ENCODE results near the gene NINJ2. TPM values are rescaled to one million over a fixed set of nuclear protein-coding genes. Genes with fewer than 3 reads are reported as not detected.
A peak's percentile ranks its signal among the peaks of the same experiment; 100 is the strongest.

Gene NINJ2
- total RNA-seq, 2 donors from 2014 or later = 0.78 to 5.6 TPM

DNA sequence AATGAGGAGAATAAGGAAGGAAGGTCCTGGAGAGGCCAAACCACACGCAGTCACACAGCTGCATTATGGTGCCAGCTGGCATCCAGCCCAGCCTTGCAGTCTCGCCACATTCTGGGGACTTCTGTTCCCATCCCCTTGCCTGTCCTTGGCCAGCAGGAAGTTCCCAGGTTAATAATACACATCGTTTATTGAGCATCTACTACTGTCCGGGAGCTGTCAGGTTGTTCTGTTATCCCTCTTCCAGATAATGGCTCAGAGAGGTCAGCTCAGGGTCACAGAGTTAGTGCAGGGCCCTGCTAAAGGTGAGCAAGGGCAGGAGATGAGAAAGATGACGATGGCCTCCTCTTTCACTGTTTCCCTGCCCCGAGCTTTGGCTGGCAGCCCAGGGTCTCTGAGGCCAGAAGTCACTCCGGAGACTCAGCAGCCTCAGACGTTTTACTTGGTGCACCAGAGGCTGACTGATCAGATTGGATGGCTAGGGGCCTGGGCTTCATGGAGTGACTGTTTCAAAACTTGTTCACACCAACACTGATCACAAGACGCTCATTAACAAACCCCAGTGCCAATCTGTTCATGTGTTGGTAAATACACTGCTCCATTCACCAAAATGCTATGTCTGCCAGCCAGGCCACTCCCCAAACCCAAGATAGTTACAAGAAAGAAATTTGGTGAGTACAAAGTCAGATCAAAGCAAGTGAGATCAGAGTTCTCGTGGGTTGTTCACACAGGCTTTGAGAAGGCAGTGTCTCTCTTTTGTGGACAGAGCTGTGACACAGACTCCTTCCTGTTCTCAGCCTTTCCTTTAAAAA is 124.3 kb downstream of the NINJ2 start:
- no peaks in the 10 kb centered on the region for H3K27me3 ChIP-seq
- TF ChIP-seq, protein P1, sequence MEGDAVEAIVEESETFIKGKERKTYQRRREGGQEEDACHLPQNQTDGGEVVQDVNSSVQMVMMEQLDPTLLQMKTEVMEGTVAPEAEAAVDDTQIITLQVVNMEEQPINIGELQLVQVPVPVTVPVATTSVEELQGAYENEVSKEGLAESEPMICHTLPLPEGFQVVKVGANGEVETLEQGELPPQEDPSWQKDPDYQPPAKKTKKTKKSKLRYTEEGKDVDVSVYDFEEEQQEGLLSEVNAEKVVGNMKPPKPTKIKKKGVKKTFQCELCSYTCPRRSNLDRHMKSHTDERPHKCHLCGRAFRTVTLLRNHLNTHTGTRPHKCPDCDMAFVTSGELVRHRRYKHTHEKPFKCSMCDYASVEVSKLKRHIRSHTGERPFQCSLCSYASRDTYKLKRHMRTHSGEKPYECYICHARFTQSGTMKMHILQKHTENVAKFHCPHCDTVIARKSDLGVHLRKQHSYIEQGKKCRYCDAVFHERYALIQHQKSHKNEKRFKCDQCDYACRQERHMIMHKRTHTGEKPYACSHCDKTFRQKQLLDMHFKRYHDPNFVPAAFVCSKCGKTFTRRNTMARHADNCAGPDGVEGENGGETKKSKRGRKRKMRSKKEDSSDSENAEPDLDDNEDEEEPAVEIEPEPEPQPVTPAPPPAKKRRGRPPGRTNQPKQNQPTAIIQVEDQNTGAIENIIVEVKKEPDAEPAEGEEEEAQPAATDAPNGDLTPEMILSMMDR (IDR thresholded peaks at IDR 0.05) = no peak
- TF ChIP-seq POLR2A (IDR thresholded peaks at IDR 0.05) = no peak
- H3K27ac ChIP-seq = peak overlapping the region; percentile 1 to 68 (median 53)
- ATAC-seq (peak; percentile 75), DNase-seq (peak; percentile 61 to 79 (median 76))
- H3K4me1 ChIP-seq = peaks cover 7% of the 10 kb centered on the region
- H3K9me3 ChIP-seq = no peaks in the 10 kb centered on the region
- no peaks in the 10 kb centered on the region for H3K36me3 ChIP-seq (replicated peaks in 1 of 2; ENCODE audit: insufficient read depth in 1 of 2, low read depth in 2 of 2)
- 15 to 32% methylated on average over 9 of the region's 10 CpGs for WGBS, 2 donors
- H3K4me3 ChIP-seq = no peak overlapping the region
- intact Hi-C loops (cut with DNase I) = no loop called here

DNA sequence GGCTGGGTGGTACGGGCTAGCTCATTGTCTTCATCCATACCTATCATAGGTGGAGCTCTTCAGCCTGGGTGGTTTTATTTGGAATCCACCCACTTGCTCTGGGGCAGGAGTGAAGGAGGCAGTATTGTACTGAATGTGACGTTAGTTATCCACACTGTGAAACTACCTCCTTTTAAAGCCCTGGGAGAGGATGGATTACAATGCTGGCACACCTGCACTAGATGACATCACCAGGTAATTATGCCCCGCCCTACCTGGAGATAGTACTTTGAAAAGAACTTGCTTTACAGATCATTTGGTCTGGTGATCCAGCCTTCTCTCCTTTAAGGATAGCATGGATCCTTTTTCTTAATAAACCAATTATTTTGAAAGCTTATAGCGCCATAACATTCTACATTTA is 125.5 kb downstream of the NINJ2 start:
- ATAC-seq (peak; percentile 85), DNase-seq (peak; percentile 55 to 64 (median 62))
- Histone ChIP-seq H3K4me1 (peaks cover 7% of the 10 kb centered on the region), H3K4me3 (no peak overlapping the region), H3K36me3 (replicated peaks in 1 of 2; ENCODE audit: insufficient read depth in 1 of 2, low read depth in 2 of 2) (no peaks in the 10 kb centered on the region), H3K9me3 (no peaks in the 10 kb centered on the region), H3K27me3 (no peaks in the 10 kb centered on the region), H3K27ac (peak overlapping the region in 3 of 4 donors; percentile 28 to 68 (median 66))
- intact Hi-C loops (cut with DNase I) = no loop called here
- TF ChIP-seq, protein P1 (IDR thresholded peaks at IDR 0.05) = no peak
- TF ChIP-seq POLR2A (IDR thresholded peaks at IDR 0.05) = peak in 1 of 3 donors; percentile 24
- 70 to 75% methylated on average over 4 of the region's 4 CpGs for WGBS, 2 donors

DNA sequence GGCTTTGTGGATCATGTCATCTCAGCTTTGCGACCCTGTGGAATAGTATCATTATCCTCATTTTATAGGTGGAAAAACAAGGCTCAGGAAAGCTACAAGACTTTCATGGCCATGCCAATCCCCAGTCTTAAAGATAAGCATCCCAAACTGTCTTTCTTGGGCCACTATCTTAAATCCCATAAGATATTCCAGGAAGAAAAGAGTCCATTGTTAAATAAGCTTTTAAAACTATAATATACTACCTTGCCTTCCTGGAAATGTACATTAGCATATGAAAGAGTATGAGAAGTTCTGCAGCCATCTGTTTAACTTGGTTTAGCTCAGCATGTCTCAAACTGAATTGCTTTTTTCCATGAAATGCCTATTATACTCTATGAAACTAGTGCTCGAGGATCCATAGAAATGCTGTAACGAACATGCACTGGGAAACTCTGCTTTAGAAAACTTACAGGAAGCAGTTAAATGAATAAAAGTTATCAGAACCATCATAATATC is 126.4 kb downstream of the NINJ2 start:
- no peak for ATAC-seq

DNA sequence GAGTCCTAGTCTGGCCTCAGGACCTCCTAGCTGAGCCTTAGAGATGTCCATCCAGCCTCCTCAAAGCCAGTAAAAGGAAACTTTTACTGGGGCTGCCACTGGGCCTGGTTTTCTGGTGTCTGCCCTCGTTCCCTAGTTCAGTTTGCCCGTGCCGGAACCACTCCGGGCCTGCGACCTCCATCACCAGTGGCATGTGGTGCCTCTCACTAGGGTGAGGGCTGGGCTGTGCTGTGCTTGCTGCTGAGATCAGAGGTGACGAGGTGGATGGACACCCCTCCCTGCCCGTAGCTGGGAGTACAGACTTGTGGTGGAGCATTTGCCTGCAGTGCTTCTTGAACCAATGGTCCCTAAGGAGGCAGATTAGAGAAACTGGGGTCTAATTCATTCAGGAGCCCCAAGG is 127.8 kb downstream of the NINJ2 start:
- no peak for DNase-seq
- intact Hi-C loops (cut with DNase I) = no loop called here
- no peak for ATAC-seq
- no peaks in the 10 kb centered on the region for H3K36me3 ChIP-seq (replicated peaks in 1 of 2; ENCODE audit: insufficient read depth in 1 of 2, low read depth in 2 of 2)
- H3K27ac ChIP-seq = no peak overlapping the region
- no peaks in the 10 kb centered on the region for H3K9me3 ChIP-seq
- 86 to 91% methylated on average over 3 to 7 of the region's 7 CpGs for WGBS, 2 donors
- H3K4me1 ChIP-seq = peaks cover 7% of the 10 kb centered on the region
- TF ChIP-seq POLR2A (IDR thresholded peaks at IDR 0.05) = no peak
- TF ChIP-seq, protein P1 (IDR thresholded peaks at IDR 0.05) = no peak
- no peaks in the 10 kb centered on the region for H3K27me3 ChIP-seq
- no peak overlapping the region for H3K4me3 ChIP-seq

More for the DNA sequence above, 126.4 kb downstream of the NINJ2 start:
- H3K4me3 ChIP-seq = no peak overlapping the region
- H3K36me3 ChIP-seq (replicated peaks in 1 of 2; ENCODE audit: insufficient read depth in 1 of 2, low read depth in 2 of 2) = no peaks in the 10 kb centered on the region
- TF ChIP-seq, protein P1 (IDR thresholded peaks at IDR 0.05) = no peak
- no peak for TF ChIP-seq POLR2A (IDR thresholded peaks at IDR 0.05)
- no peak for DNase-seq
- 89 to 100% methylated on average over 3 of the region's 3 CpGs for WGBS, 2 donors
- H3K9me3 ChIP-seq = no peaks in the 10 kb centered on the region
- peaks cover 7% of the 10 kb centered on the region for H3K4me1 ChIP-seq
- no peaks in the 10 kb centered on the region for H3K27me3 ChIP-seq
- intact Hi-C loops (cut with DNase I) = no loop called here
- peak overlapping the region in 1 of 4 donors; percentile 66 for H3K27ac ChIP-seq

Measured in body of pancreas (tissue), 4 donors.